Trophoblast cell (in vitro differentiated cells and primary cell): Measurements from ENCODE around the gene NTSR1.
A peak's percentile ranks its signal among the peaks of the same experiment; 100 is the strongest.

Experiments used
- DNase-seq, 2 donors: peaks; one replicate each; pipeline ENCODE4 v3.0.0-alpha.2; 2016
- H2AFZ ChIP-seq: 2 replicates; pipeline ENCODE4 v1.6.1; 2013; ENCODE audit warnings: low read length, moderate library complexity, mild to moderate bottlenecking; ENCODE audit not compliant: insufficient read depth, poor library complexity
- H2AK5ac ChIP-seq: 2 replicates; pipeline ENCODE4 v1.6.1; 2013; ENCODE audit warnings: mild to moderate bottlenecking, low read length
- H2BK120ac ChIP-seq: 2 replicates; pipeline ENCODE4 v1.6.1; 2013; ENCODE audit warnings: low read length, mild to moderate bottlenecking, moderate library complexity; ENCODE audit not compliant: insufficient read depth, poor library complexity
- H2BK12ac ChIP-seq: 2 replicates; pipeline ENCODE4 v1.6.1; 2013; ENCODE audit warnings: mild to moderate bottlenecking, low read length, moderate library complexity
- H2BK5ac ChIP-seq: 2 replicates; pipeline ENCODE4 v1.6.1; 2013; ENCODE audit warnings: low read length, low read depth, moderate library complexity, mild to moderate bottlenecking; ENCODE audit not compliant: poor library complexity
- H3K14ac ChIP-seq: 2 replicates; pipeline ENCODE4 v1.6.1; 2013; ENCODE audit warnings: mild to moderate bottlenecking, low read length
- H3K18ac ChIP-seq: 2 replicates; pipeline ENCODE4 v1.6.1; 2013; ENCODE audit warnings: mild to moderate bottlenecking, low read length
- H3K23ac ChIP-seq: 2 replicates; pipeline ENCODE4 v1.6.1; 2013; ENCODE audit warnings: low read length
- H3K27ac ChIP-seq: 2 replicates; pipeline ENCODE4 v1.5.1; 2013; ENCODE audit warnings: low read depth, mild to moderate bottlenecking, inconsistent platforms, low read length, moderate library complexity
- H3K27me3 ChIP-seq: 2 replicates; pipeline ENCODE4 v1.6.1; 2013; ENCODE audit warnings: inconsistent platforms, mild to moderate bottlenecking, low read length, moderate library complexity; ENCODE audit not compliant: insufficient read depth
- H3K36me3 ChIP-seq, 2 experiments: 1 replicate in 1 of 2; 2 replicates in 1 of 2; pipeline ENCODE4 v1.6.1; 2013; ENCODE audit warnings: low read length in 2 of 2, mild to moderate bottlenecking in 2 of 2, moderate library complexity in 1 of 2; ENCODE audit not compliant: insufficient read depth in 2 of 2, control insufficient read depth in 1 of 2
- H3K4ac ChIP-seq: 2 replicates; pipeline ENCODE4 v1.6.1; 2013; ENCODE audit warnings: low read depth, mild to moderate bottlenecking, low read length, moderate library complexity
- H3K4me1 ChIP-seq, 2 experiments: 1 replicate in 1 of 2; 2 replicates in 1 of 2; pipeline ENCODE4 v1.6.1; 2013; ENCODE audit warnings: low read length in 2 of 2, mild to moderate bottlenecking in 2 of 2, moderate library complexity in 1 of 2; ENCODE audit not compliant: insufficient read depth in 2 of 2, control insufficient read depth in 1 of 2
- H3K4me2 ChIP-seq: 2 replicates; pipeline ENCODE4 v1.6.1; 2013; ENCODE audit warnings: inconsistent platforms, mild to moderate bottlenecking, low read length, moderate library complexity
- H3K4me3 ChIP-seq: 2 replicates; pipeline ENCODE4 v1.5.1; 2013; ENCODE audit warnings: mild to moderate bottlenecking, low read depth, low read length, inconsistent platforms
- H3K79me1 ChIP-seq: one replicate; pipeline ENCODE4 v1.6.1; 2013; ENCODE audit warnings: low read length
- H3K79me2 ChIP-seq: 2 replicates; pipeline ENCODE4 v1.6.1; 2013; ENCODE audit warnings: low read length, mild to moderate bottlenecking; ENCODE audit not compliant: control insufficient read depth, insufficient read depth, poor library complexity
- H3K9ac ChIP-seq: 2 replicates; pipeline ENCODE4 v1.6.1; 2013; ENCODE audit warnings: mild to moderate bottlenecking, low read length
- H3K9me3 ChIP-seq: 2 replicates; pipeline ENCODE4 v1.6.1; 2013; ENCODE audit warnings: low read depth, mild to moderate bottlenecking, control low read depth, inconsistent platforms, low read length; ENCODE audit not compliant: insufficient read depth
- H4K12ac ChIP-seq: 2 replicates; pipeline ENCODE4 v1.6.1; 2013; ENCODE audit warnings: low read depth, mild to moderate bottlenecking, low read length, moderate library complexity
- H4K8ac ChIP-seq: 2 replicates; pipeline ENCODE4 v1.6.1; 2013; ENCODE audit warnings: low read depth, mild to moderate bottlenecking, low read length, moderate library complexity
- H4K91ac ChIP-seq: one replicate; pipeline ENCODE4 v1.6.1; 2013; ENCODE audit warnings: low read depth, mild to moderate bottlenecking, low read length, moderate library complexity
- WGBS: extraction: QIAGEN DNeasy Blood & Tissue Kit; methylation state at CpG from one replicate; pipeline ENCODE4 v1.1.7; 2013; ENCODE audit warnings: missing lambda C conversion rate; ENCODE audit not compliant: insufficient read length, insufficient coverage; ENCODE audit errors: extremely low coverage; 5-methylcytosine and 5-hydroxymethylcytosine counted together

NTSR1 gene

GRCh38 chr20:62749851-62750445 lies 41.3 kb downstream of the NTSR1 start:
- Histone ChIP-seq H3K27me3 (no peaks in the 10 kb centered on the region), H3K4me2 (no peak overlapping the region), H2BK5ac (no peak overlapping the region), H4K8ac (no peak overlapping the region), H3K79me1 (peaks cover 2% of the 10 kb centered on the region), H4K12ac (no peak overlapping the region), H3K4me1 (peaks cover 8 to 18% of the 10 kb centered on the region in 2 experiments), H3K27ac (no peak overlapping the region), H2BK12ac (no peak overlapping the region), H3K4ac (no peak overlapping the region), H2AK5ac (no peak overlapping the region), H3K4me3 (no peak overlapping the region), H3K9ac (no peak overlapping the region), H3K18ac (no peak overlapping the region), H4K91ac (no peak overlapping the region), H2AFZ (no peak overlapping the region), H3K23ac (no peak overlapping the region), H3K36me3 (no peaks in the 10 kb centered on the region), H3K9me3 (no peaks in the 10 kb centered on the region), H2BK120ac (no peak overlapping the region), H3K14ac (no peak overlapping the region), H3K79me2 (no peaks in the 10 kb centered on the region)
- no CpG with 5 or more reads among the region's 27 CpGs for WGBS
- no peak for DNase-seq

DNA sequence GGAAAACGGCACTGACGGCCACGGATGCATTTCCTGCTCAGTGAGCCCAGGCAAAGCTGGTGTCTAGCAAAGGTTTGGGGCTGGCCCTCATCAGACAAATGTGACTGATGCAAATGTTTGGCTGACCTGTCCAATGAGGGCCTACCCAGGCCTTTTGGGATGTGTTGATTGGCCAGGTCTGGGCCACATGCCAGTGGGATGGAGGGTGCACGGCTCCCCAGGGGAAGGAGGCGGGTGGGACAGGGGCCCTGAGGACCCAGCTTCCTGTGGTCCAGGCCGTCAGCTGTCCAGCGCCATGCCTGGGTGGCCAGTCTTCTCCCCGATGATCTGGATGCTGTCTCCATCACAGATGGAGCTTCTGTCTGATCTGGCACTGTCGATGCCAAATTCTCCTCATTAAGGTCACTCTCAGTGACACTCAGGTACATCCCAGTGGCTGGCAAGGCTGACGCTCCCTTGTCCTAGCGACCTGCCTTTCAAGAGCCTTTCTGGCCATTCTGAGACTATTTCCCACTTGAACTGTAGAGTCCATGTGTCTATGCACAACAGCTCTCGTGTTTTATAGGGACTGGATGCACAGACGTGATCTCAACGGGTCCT lies 43.0 kb downstream of the NTSR1 start:
- H2AK5ac ChIP-seq, result no peak overlapping the region
- no peak overlapping the region for H3K23ac ChIP-seq
- no peaks in the 10 kb centered on the region for H3K79me2 ChIP-seq
- peaks cover 8 to 18% of the 10 kb centered on the region in 2 experiments for H3K4me1 ChIP-seq
- no peak overlapping the region for H4K12ac ChIP-seq
- H4K91ac ChIP-seq, result no peak overlapping the region
- no peak overlapping the region for H3K14ac ChIP-seq
- H3K4ac ChIP-seq, result no peak overlapping the region
- peaks cover 5% of the 10 kb centered on the region for H3K9me3 ChIP-seq
- no peak overlapping the region for H2AFZ ChIP-seq
- no peak overlapping the region for H3K9ac ChIP-seq
- H2BK5ac ChIP-seq, result no peak overlapping the region
- H3K79me1 ChIP-seq, result peaks cover 2% of the 10 kb centered on the region
- H4K8ac ChIP-seq, result no peak overlapping the region
- H2BK12ac ChIP-seq, result no peak overlapping the region
- H3K4me3 ChIP-seq, result no peak overlapping the region
- no peak overlapping the region for H3K18ac ChIP-seq
- no peaks in the 10 kb centered on the region for H3K36me3 ChIP-seq
- DNase-seq, result no peak
- no peak overlapping the region for H2BK120ac ChIP-seq
- H3K27ac ChIP-seq, result no peak overlapping the region
- no CpG with 5 or more reads among the region's 14 CpGs for WGBS
- no peak overlapping the region for H3K4me2 ChIP-seq
- H3K27me3 ChIP-seq, result no peaks in the 10 kb centered on the region

DNA sequence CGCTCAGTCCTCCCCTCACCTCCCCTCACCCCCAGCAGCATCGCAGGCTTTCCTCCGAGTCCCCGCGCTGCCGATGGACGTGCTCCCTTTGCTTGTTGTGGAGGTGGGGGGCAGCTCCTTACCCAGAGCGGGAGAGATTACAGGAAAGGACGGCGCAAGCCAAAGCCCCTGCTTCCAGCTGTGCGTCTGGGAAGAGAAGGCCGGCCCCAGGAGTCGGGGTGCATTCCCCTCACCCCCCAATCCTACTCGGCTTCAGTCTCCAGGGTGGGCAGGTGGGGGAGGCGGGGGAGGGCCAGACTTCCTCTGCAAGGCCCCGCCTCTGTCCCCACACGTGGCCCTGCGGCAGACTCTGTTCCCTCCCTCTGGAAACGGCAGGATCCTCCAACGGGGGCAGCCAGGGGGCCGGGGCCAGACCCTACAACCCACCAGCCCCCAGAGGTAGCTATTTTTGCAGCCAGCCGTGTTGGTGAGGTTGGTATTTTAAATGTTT lies 43.6 kb downstream of the NTSR1 start:
- no CpG with 5 or more reads among the region's 22 CpGs for WGBS

DNA sequence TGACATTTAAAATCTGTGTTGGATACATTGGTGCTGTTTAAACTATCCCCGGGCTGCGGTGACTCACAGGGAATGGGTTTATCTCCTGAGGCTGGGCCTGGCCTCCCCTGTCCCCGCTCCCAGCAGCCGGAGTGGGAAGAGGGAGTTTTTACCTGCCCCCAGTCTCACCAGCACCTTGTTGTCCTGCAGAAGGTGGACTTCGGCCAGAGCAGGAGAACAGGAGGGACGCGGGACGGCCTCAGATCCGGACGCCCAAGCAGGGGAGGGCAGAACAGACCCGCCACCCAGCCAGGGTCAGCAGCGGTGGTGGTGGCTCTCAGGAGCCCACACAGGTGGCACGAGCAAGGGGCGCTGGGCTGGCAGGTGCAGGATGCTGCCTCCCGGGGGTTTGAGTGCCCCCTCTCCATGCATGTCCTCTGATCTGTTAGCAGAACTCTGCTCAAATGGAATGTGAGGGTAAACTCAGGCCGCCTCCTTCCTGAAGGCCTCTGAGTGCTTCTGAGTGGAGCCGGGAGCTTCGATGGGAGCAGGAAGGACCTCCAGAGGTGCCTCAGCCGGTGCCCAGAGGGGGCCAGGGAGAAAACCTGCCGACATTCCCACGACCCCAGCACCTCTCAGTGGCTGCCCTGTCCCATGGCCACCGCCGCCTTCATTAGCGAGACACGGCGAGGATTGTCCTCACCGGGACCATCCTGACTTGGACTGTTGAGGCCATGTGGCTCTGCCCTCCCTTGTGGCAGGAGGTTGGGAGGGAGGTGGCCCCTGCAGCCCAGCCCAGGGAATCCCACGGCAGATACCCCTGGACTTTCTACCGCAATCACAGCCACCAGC lies 44.2 kb downstream of the NTSR1 start:
- no peak overlapping the region for H4K12ac ChIP-seq
- WGBS, result no CpG with 5 or more reads among the region's 29 CpGs
- H3K79me2 ChIP-seq, result no peaks in the 10 kb centered on the region
- no peak overlapping the region for H2AK5ac ChIP-seq
- no peak overlapping the region for H3K18ac ChIP-seq
- H3K27ac ChIP-seq, result no peak overlapping the region
- no peak overlapping the region for H2BK120ac ChIP-seq
- no peak overlapping the region for H4K91ac ChIP-seq
- no peak overlapping the region for H3K4me2 ChIP-seq
- no peak overlapping the region for H2BK5ac ChIP-seq
- no peak overlapping the region for H3K9ac ChIP-seq
- H3K4me3 ChIP-seq, result no peak overlapping the region
- H4K8ac ChIP-seq, result no peak overlapping the region
- H3K36me3 ChIP-seq, result no peaks in the 10 kb centered on the region
- H3K23ac ChIP-seq, result no peak overlapping the region
- H3K79me1 ChIP-seq, result peaks cover 2% of the 10 kb centered on the region
- H3K14ac ChIP-seq, result peak overlapping the region; percentile 44
- no peak overlapping the region for H2AFZ ChIP-seq
- no peak overlapping the region for H3K4ac ChIP-seq
- H3K4me1 ChIP-seq, result peaks cover 8 to 18% of the 10 kb centered on the region in 2 experiments
- no peak overlapping the region for H2BK12ac ChIP-seq
- peak in 1 of 2 donors; percentile 10 for DNase-seq
- peaks cover 5% of the 10 kb centered on the region for H3K9me3 ChIP-seq
- H3K27me3 ChIP-seq, result no peaks in the 10 kb centered on the region

More for the DNA sequence above, 43.6 kb downstream of the NTSR1 start:
- H2BK5ac ChIP-seq, result no peak overlapping the region
- H3K9me3 ChIP-seq, result peaks cover 5% of the 10 kb centered on the region
- H4K12ac ChIP-seq, result no peak overlapping the region
- H3K9ac ChIP-seq, result no peak overlapping the region
- H2BK120ac ChIP-seq, result no peak overlapping the region
- H3K79me2 ChIP-seq, result no peaks in the 10 kb centered on the region
- no peak overlapping the region for H3K23ac ChIP-seq
- H2AFZ ChIP-seq, result no peak overlapping the region
- H3K79me1 ChIP-seq, result peaks cover 2% of the 10 kb centered on the region
- peak overlapping the region; percentile 6 for H2BK12ac ChIP-seq
- no peak overlapping the region for H3K14ac ChIP-seq
- no peaks in the 10 kb centered on the region for H3K27me3 ChIP-seq
- no peak overlapping the region for H4K8ac ChIP-seq
- no peak overlapping the region for H3K4me2 ChIP-seq
- no peak for DNase-seq
- H2AK5ac ChIP-seq, result no peak overlapping the region
- no peak overlapping the region for H3K4me3 ChIP-seq
- no peak overlapping the region for H3K27ac ChIP-seq
- peaks cover 8 to 18% of the 10 kb centered on the region in 2 experiments for H3K4me1 ChIP-seq
- H3K4ac ChIP-seq, result no peak overlapping the region
- no peak overlapping the region for H3K18ac ChIP-seq
- no peak overlapping the region for H4K91ac ChIP-seq
- H3K36me3 ChIP-seq, result no peaks in the 10 kb centered on the region
